ENCODE measurements around the gene KCNH1.

Gene KCNH1

GRCh38 chr1:211153932-211154331 lies 20.0 kb upstream of the KCNH1 start:
- TF ChIP-seq CTCF (IDR thresholded peaks at IDR 0.05), result no peak

- no peak for TF ChIP-seq CTCF (IDR thresholded peaks at IDR 0.05)
Measured at GRCh38 chr1:211148366-211148765, 14.4 kb upstream of the KCNH1 start.

GRCh38 chr1:211145944-211146343 lies 12.0 kb upstream of the KCNH1 start:
- no peak for TF ChIP-seq CTCF (IDR thresholded peaks at IDR 0.05)

GRCh38 chr1:211135342-211135950 lies 1.5 kb upstream of the KCNH1 start:
- TF ChIP-seq CTCF (IDR thresholded peaks at IDR 0.05), result peak; percentile 78

- TF ChIP-seq CTCF (IDR thresholded peaks at IDR 0.05), result no peak
Measured at GRCh38 chr1:211133393-211133835, 534 bp downstream of the KCNH1 start.

- TF ChIP-seq CTCF (IDR thresholded peaks at IDR 0.05), result no peak
Measured at GRCh38 chr1:211132721-211133392, 1.1 kb downstream of the KCNH1 start.

- no peak for TF ChIP-seq CTCF (IDR thresholded peaks at IDR 0.05)
Measured at GRCh38 chr1:211129776-211130175, 4.2 kb downstream of the KCNH1 start.
